Gastrocnemius medialis (tissue), 4 donors: ENCODE results near the gene CLEC1B.
"Not testable (repeated sequence)": the region's sequence is repeated elsewhere in the genome, so short reads cannot be mapped to it uniquely, and the experiment has no call there.

ENCODE experiments used
- CTCF ChIP-seq, 5 experiments: fragments of 450-650 bp in 3 of 5; fragments of 200-600 bp in 2 of 5; sonication (generic) in 2 of 5; IDR thresholded peaks in 4 of 5; conservative IDR thresholded peaks in 1 of 5; 1 replicate in 4 of 5; 2 replicates in 1 of 5; pipeline ENCODE4 v1.5.1; 2016 to 2019; ENCODE audit warnings: antibody characterized with exemption in 5 of 5, mild to moderate bottlenecking in 3 of 5, moderate library complexity in 3 of 5
- POLR2A ChIP-seq, 2 donors: fragments of 450-650 bp; IDR thresholded peaks; one replicate each; pipeline ENCODE4 v1.6.1; 2017; ENCODE audit warnings: antibody characterized with exemption in 2 of 2, mild to moderate bottlenecking in 2 of 2, moderate library complexity in 2 of 2

- TF ChIP-seq CTCF (IDR thresholded peaks at IDR 0.05 in 4 of 5, conservative IDR thresholded peaks at IDR 0.05 in 1 of 5); POLR2A (IDR thresholded peaks at IDR 0.05): not testable (repeated sequence)
Observed at GRCh38 chr12:9974731-9975130, 24.2 kb downstream of the CLEC1B start.
